ENCODE results near the gene ULK4. TPM values are rescaled to one million over a fixed set of nuclear protein-coding genes. Genes with fewer than 3 reads are reported as not detected.
"Not testable (repeated sequence)": the region's sequence is repeated elsewhere in the genome, so short reads cannot be mapped to it uniquely, and the experiment has no call there.

The ULK4 gene
- 18.4 TPM for total RNA-seq

- peak; percentile 97 for DNase-seq (ENCODE audit: low spot score)
Observed at GRCh38 chr3:41961751-41962679, at the start of gene ULK4. Gene ULK4 (minus strand): TSS chr3:41962103. CDS start chr3:41954759, 7,344 bp downstream.

DNA sequence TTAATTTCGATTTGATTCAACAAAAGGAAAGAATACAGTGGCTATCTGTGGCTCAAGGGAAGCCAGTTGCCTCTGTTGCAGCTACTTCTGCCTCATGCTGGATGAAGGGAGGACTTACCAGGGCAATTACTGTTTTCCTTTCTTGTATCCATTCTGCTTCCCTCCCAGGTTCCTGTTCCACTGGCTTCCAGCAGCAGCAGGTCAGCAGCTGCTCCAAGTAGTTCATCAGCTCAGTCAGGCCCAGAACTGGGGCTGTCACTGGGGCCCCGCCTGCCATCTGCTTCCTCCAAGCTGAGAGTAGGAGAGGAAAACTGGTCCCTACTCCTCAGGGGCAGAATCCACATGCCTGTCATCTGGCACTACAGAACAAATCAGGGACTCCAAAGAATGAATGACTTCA, 48.6 kb upstream of the ULK4 start:
- no peak for DNase-seq (ENCODE audit: low spot score)

DNA sequence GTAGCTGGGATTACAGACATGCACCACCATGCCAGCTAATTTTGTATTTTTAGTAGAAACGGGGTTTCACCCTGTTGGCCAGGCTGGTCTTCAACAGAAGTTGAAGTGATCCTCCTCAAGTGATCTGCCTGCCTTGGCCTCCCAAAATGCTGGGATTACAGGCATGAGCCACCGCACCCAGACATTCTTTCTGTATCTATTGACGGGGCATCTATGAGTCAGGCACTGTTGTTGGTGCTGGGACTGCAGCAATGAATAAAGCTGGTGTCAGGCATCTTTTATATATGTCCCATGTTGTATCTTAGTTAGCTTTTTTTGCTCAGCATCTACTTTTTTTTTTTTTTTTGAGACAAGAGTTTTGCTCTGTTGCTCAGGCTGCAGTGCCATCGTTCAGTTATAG, 47.6 kb upstream of the ULK4 start:
- DNase-seq (ENCODE audit: low spot score) = no peak

GRCh38 chr3:42007785-42008184, 45.9 kb upstream of the ULK4 start:
- DNase-seq (ENCODE audit: low spot score) = no peak

- no peak for DNase-seq (ENCODE audit: low spot score)
Observed at GRCh38 chr3:42005401-42005800, 43.5 kb upstream of the ULK4 start.

GRCh38 chr3:42002790-42003189, 40.9 kb upstream of the ULK4 start:
- DNase-seq (ENCODE audit: low spot score) = no peak

GRCh38 chr3:42001777-42002176, 39.9 kb upstream of the ULK4 start:
- DNase-seq (ENCODE audit: low spot score) = no peak

DNA sequence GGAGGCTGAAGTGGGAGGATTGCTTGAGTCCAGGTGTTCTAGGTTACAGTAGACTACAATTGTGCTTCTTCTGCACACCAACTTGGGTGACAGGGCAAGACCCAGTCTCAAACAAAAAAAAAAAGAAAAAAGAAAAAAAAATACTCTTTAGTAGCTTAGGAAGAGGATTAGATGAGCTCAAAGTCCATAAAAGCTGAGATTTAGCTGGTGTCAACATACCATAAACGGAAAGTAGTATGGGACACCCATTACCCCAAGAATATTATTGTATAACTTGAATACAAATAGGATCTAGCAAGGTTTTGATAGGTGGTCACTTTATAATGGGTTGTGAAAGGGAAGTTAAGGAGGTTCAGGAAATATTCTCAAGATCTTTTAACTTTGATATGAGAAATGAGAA, 38.0 kb upstream of the ULK4 start:
- no peak for DNase-seq (ENCODE audit: low spot score)

GRCh38 chr3:41997702-41998550, 36.0 kb upstream of the ULK4 start:
- no peak for DNase-seq (ENCODE audit: low spot score)

- DNase-seq (ENCODE audit: low spot score) = no peak
Observed at GRCh38 chr3:41991437-41991836, 29.5 kb upstream of the ULK4 start.

DNA sequence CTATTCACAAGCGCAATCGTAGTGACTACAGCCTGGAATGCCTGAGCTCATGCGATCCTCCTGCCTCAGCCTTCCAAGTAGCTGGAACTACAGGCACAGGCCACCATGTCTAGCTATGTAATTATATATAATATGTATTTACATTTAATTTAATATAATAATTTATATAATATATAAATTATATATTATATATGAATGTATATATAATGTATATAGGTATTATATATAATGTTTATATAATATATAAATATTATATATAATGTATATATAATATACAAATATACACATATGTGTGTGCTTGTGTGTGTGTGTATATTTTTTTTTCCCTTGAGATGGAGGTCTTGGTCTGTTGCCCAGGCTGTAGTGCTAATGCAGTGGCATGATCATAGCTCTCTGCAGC, 27.6 kb upstream of the ULK4 start:
- no peak for DNase-seq (ENCODE audit: low spot score)

GRCh38 chr3:41987627-41988026, 25.7 kb upstream of the ULK4 start:
- no peak for DNase-seq (ENCODE audit: low spot score)

DNA sequence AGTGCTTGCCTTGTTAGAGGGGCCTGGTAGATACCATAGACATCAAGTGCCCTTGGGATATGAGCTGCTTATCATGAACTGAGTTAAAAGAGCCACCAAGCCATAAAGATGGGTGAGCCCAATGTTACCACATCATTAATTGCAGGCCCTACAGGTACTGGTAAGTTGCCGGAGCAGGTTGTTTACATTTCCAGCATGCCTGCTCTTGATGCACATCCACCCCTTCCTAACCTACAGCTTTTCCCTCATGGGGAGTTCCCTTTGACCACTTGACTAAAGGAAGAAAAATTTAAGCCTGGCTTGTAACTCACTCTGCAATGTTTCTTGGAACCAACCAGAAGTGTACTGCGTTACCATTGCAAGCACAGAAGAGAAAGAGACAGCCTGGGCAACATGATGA, 24.7 kb upstream of the ULK4 start:
- no peak for DNase-seq (ENCODE audit: low spot score)

GRCh38 chr3:41985018-41985417, 23.1 kb upstream of the ULK4 start:
- no peak for DNase-seq (ENCODE audit: low spot score)

GRCh38 chr3:41983091-41983490, 21.2 kb upstream of the ULK4 start:
- DNase-seq (ENCODE audit: low spot score) = not testable (repeated sequence)

DNA sequence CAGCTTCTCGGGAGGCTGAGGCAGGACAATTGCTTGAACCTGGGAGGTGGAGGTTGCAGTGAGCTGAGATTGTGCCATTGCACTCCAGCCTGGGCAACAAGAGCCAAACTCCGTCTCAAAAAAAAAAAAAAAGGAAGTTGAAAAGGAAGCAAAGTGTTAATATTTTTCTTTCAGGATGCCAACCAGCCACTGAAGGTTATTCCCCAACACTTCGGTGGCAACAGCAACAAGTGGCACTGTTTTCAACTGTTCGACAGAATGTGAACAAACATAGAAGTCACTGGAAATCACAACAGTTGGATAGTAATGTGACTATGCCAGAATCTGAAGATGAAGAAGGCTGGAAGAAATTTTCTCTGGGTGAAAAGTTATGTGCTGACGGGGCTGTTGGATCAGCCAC, 15.5 kb upstream of the ULK4 start:
- DNase-seq (ENCODE audit: low spot score) = not testable (repeated sequence)

DNA sequence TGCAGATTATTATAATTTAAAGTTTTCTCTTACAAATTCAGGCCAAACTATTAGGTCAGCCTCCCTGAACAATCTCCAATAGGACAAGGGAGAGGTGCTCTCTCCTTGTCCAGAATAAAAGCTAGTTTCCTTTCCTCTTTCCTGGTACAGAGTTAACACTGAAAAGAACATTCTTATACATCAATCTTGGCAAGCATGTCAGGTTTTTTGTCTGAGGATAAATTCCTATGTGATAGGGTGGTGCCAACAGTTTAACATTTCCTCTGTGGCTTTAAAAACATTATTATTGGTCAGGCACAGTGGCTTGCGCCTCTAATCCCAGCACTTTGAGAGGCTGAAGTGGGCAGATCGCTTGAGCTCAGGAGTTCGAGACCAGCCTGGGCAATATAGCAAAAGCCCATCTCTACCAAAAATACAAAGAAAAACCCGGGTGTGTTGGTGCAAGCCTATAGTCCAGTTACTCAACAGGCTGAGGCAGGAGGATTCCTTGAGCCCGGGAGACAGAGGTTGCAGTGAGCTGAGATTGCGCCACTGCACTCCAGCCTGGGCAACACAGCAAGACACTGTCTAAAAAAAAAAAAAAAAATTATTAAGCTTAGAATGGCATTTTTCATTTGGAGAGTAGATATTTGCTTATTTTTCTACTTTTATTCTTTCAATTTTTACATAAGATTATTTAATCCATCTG, 13.7 kb upstream of the ULK4 start:
- no peak for DNase-seq (ENCODE audit: low spot score)

GRCh38 chr3:41974223-41974622, 12.3 kb upstream of the ULK4 start:
- DNase-seq (ENCODE audit: low spot score) = no peak

GRCh38 chr3:41972802-41973201, 10.9 kb upstream of the ULK4 start:
- DNase-seq (ENCODE audit: low spot score) = no peak

DNA sequence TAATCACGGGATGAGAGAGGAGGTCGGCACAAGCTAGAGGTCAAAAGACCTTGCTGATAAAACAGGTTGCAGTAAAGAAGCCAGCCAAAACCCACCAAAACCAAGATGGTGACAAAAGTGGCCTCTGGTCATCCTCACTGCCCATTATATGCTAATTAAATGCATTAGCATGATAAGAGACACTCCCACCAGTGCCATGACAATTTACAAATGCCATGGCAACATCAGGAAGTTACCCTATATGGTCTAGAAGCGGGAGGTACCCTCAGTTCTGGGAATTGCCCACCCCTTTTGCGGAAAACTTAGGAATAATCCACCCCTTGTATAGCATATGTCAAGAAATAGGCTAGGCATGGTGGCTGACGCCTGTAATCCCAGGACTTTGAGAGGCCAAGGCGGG, 4.3 kb upstream of the ULK4 start:
- DNase-seq (ENCODE audit: low spot score) = no peak

- DNase-seq (ENCODE audit: low spot score) = no peak
Observed at GRCh38 chr3:41963823-41964222, 1.9 kb upstream of the ULK4 start.
